Fibroblast of peridontal ligament (primary cell): ENCODE results near the gene PDE4D.
"Not testable (repeated sequence)": the region's sequence is repeated elsewhere in the genome, so short reads cannot be mapped to it uniquely, and the experiment has no call there.

Experiments used
- DNase-seq: peaks from one replicate; pipeline ENCODE4 v3.0.0-alpha.2; 2010; ENCODE audit errors: extremely low read depth

Gene PDE4D

GRCh38 chr5:59471463-59471862 lies 422.1 kb downstream of the PDE4D start:
- DNase-seq, result no peak

DNA sequence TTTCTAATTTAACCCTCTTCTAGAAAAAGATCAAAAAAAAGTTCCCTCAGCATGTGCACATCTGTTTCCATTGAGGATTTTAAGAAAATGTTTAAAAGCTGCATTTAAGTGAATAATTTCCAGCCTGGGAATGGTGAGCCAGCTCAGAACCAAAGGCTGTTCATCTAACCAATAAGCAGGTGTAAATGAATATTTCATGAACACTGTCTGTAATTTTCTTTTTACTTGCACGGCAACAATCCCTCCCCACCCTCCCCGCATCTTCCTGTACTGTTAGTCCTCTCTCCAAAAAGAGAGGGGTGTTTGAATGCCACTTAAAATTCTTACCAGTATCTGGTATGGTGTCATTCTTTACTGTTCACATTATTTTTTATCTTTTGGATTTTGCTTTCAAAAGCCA lies 425.6 kb downstream of the PDE4D start:
- DNase-seq, result no peak

DNA sequence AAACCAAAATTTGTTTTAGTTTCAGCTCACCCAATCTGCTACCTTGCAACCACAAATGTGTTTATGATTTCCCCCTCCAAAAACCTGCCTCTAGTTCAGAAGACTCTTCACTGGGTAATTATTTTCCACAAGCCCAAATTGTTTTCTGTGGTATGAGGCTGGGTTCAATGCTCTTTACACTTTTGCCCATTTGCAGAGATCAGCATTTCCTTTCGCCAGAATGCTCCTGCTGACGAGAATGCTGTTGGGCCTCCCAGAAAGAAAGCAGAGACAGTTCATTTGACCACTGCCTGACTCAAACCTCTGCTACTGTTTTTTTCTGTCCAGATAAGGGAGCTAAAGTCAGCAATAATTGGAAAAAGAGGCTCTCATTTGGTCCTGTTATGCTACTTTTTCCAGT lies 427.3 kb downstream of the PDE4D start:
- DNase-seq, result no peak

- no peak for DNase-seq
These were observed 428.6 kb downstream of the PDE4D start for GRCh38 chr5:59464969-59465368.

DNA sequence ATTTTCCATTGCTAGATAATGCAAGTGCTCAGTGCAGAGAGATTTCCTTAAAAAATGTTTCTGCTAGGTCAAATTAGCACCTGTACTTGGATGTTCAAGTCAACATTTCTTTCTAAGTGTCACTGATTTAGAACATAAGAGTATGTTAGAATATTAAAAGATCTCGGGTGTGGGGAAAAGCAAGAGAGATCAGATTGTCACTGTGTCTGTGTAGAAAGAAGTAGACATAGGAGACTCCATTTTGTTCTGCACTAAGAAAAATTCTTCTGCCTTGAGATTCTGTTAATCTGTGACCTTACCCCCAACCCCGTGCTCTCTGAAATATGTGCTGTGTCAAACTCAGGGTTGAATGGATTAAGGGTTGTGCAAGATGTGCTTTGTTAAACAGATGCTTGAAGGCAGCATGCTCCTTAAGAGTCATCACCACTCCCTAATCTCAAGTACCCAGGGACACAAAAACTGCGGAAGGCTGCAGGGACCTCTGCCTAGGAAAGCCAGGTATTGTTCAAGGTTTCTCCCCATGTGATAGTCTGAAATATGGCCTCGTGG lies 429.8 kb downstream of the PDE4D start:
- DNase-seq, result not testable (repeated sequence)

GRCh38 chr5:59462956-59463355 lies 430.6 kb downstream of the PDE4D start:
- no peak for DNase-seq

DNA sequence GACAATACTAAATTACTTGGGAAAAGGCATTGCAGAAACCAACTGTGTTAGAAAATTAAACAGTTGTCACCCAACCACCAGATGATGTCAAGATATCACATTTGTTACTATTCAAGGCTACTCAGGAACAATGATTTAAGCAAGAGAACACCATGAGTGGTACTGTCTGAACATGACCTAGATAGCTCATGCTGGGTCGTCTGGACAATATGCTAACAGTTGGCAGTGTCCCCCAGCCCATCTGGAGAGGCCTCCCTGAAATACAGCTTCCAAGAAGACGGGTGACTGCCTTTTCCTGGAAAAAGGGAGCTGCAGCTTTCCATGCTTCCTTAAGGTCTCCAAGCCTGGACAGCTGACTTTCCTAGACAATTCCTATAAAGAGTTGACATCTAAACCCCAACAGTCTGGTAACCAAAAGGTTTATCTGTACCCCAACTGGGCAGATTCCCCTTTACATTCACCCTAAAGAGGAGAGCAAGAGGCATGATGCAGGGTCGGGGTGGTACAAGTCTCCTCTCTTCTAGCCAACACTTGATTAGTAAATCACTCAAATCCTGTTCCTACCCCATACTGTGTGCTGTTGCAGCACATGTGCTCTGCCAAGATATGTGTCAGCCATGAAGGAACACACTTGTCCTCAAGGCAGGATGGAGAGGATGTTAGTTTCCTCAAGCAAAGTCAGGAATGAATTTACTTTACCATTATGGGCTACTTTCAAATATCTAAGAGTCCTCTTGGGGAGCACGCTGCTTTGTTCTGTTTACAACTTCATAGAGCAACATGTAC lies 433.0 kb downstream of the PDE4D start:
- no peak for DNase-seq

GRCh38 chr5:59458966-59459729 lies 434.4 kb downstream of the PDE4D start:
- no peak for DNase-seq

DNA sequence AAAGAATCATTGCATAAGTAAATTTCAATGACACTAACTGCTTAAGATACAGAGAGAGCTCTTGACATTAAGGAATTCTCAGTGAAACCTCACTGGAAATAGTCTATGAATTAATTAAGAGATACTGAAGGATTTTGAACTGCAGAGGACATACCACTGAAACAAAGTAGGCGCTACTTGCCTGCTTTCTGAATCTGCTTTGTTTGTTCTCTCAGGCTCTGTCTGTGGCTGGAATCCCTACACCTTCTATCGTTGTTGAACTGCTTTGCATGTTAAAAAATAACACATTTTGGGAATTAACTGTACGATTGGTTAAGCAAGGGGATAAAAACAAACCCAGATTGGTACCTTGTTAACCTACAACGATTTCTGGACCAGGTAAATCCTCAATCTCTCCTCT lies 435.2 kb downstream of the PDE4D start:
- no peak for DNase-seq

GRCh38 chr5:59449905-59450644 lies 443.5 kb downstream of the PDE4D start:
- DNase-seq, result no peak

- no peak for DNase-seq
These were observed 447.2 kb downstream of the PDE4D start for GRCh38 chr5:59446356-59446755.

- DNase-seq, result no peak
These were observed 447.8 kb downstream of the PDE4D start for GRCh38 chr5:59445741-59446140.

- no peak for DNase-seq
These were observed 454.2 kb downstream of the PDE4D start for GRCh38 chr5:59439303-59439702.

DNA sequence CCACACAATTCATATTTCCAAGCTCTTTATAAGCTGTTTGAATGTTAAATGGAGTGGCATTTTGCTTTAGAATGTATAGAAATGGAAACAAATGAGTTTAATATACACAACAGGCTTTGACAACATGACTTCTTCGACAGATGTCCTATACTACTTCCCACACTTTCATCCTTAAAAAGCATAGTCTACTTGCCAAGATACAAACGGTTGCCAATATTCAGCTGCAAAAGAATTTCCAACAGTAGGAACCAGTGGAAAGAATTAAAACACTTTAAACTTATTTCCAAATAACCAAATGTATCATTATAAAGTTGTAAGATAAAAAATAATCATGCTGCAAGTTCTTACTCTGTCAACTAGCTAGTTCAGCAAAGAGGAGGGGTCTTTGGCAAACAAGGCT lies 456.4 kb downstream of the PDE4D start:
- DNase-seq, result no peak

GRCh38 chr5:59436364-59437148 lies 457.0 kb downstream of the PDE4D start:
- DNase-seq, result no peak

GRCh38 chr5:59433174-59433573 lies 460.4 kb downstream of the PDE4D start:
- DNase-seq, result no peak

GRCh38 chr5:59430066-59430685 lies 463.4 kb downstream of the PDE4D start:
- DNase-seq, result no peak

DNA sequence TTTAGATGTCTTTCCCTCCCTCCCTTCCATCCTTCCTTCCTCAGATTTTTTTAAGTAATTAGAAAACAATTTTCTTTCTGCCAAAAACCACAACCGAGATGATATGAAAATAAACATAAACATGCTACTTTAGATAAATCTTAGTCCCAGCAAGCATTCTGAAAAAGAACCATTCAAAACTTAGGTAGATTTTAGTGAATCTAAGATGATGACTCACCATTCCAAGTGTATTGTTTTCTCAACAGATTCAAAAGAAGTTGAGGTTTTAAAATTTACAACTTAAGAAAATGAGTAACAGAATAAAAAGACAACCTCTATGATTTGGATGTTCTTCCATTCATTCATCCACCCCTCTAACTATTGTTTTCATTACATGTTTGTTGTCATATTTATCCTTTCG lies 465.1 kb downstream of the PDE4D start:
- no peak for DNase-seq

- no peak for DNase-seq
These were observed 469.0 kb downstream of the PDE4D start for GRCh38 chr5:59424515-59424914.

DNA sequence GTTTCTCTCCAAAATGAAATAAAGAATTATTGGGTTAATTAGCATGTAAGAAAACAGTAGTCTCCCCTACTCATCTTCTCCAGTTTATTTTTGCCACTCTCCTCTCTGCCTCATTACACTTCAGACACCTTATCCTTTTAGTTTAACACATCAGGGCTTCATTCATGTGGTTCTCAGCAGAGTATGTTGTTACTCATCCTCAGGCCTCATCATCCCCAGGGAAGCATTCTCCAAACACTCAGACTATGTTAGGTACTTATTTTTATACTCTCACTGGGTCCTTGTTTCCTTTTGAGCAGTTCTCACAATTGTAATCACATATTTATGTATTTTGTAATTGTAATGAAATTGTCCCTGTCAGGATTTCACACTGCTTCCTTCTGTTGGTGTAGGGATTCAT lies 470.5 kb downstream of the PDE4D start:
- no peak for DNase-seq
